DND-41 (cell line): ENCODE results near the gene HDAC11.

ENCODE experiments used
- ATAC-seq: fragments of 200-7000 bp; cut with Tn5 transposase; 3 replicates; pipeline ENCODE4 v1.9.1; 2021; ENCODE audit warnings: low read depth; ENCODE audit not compliant: insufficient read depth
- DNase-seq: peaks from one replicate; pipeline ENCODE4 v3.0.0-alpha.2; 2020
- H2AFZ ChIP-seq: 2 replicates; pipeline ENCODE4 v1.6.0; 2012; ENCODE audit warnings: low read depth, low read length
- H3K27ac ChIP-seq: 2 replicates; pipeline ENCODE4 v1.5.1; 2012; ENCODE audit warnings: low read length, inconsistent platforms
- H3K27me3 ChIP-seq: fragments of 200-600 bp; sonication (generic); 2 replicates; pipeline ENCODE4 v1.6.0; 2012; ENCODE audit warnings: low read length, mild to moderate bottlenecking, inconsistent platforms; ENCODE audit not compliant: insufficient read depth, poor library complexity
- H3K36me3 ChIP-seq: 2 replicates; pipeline ENCODE4 v1.5.1; 2012; ENCODE audit warnings: low read length, inconsistent platforms; ENCODE audit not compliant: insufficient read depth
- H3K4me1 ChIP-seq: 2 replicates; pipeline ENCODE4 v1.5.1; 2012; ENCODE audit warnings: mild to moderate bottlenecking, low read length; ENCODE audit not compliant: insufficient read depth
- H3K4me2 ChIP-seq: 2 replicates; pipeline ENCODE4 v1.6.0; 2012; ENCODE audit warnings: mild to moderate bottlenecking, moderate library complexity, low read length, inconsistent platforms; ENCODE audit not compliant: insufficient read depth
- H3K4me3 ChIP-seq, 2 experiments: fragments of 200-600 bp in 1 of 2; shearing (Covaris generic) in 1 of 2; 2 replicates each; pipeline ENCODE4 v1.5.1; 2012 to 2016; ENCODE audit warnings: inconsistent platforms in 2 of 2, low read length in 2 of 2, mild to moderate bottlenecking in 2 of 2, low read depth in 1 of 2, moderate library complexity in 1 of 2
- H3K79me2 ChIP-seq: 2 replicates; pipeline ENCODE4 v1.6.0; 2012; ENCODE audit warnings: low read length, inconsistent platforms; ENCODE audit not compliant: insufficient read depth
- H3K9ac ChIP-seq: 2 replicates; pipeline ENCODE4 v1.6.0; 2012; ENCODE audit warnings: low read depth, mild to moderate bottlenecking, inconsistent platforms, low read length, moderate library complexity
- H3K9me3 ChIP-seq: 2 replicates; pipeline ENCODE4 v1.5.1; 2012; ENCODE audit warnings: low read length, moderate library complexity, mild to moderate bottlenecking, inconsistent platforms; ENCODE audit not compliant: insufficient read depth, severe bottlenecking
- H4K20me1 ChIP-seq: 2 replicates; pipeline ENCODE4 v1.6.0; 2012; ENCODE audit warnings: low read length; ENCODE audit not compliant: insufficient read depth
- EZH2 ChIP-seq: IDR thresholded peaks from 3 replicates; pipeline ENCODE4 v1.6.1; 2012; ENCODE audit warnings: borderline replicate concordance, low read depth, mild to moderate bottlenecking, moderate library complexity, low read length, inconsistent platforms; ENCODE audit not compliant: severe bottlenecking
- TF ChIP-seq, protein P1 (sequence below): IDR thresholded peaks from 2 replicates; pipeline ENCODE4 v1.5.1; 2012; ENCODE audit warnings: borderline replicate concordance, low read length, moderate library complexity, mild to moderate bottlenecking; ENCODE audit not compliant: poor library complexity, severe bottlenecking; ENCODE audit errors: extremely low read depth

The HDAC11 gene

DNA sequence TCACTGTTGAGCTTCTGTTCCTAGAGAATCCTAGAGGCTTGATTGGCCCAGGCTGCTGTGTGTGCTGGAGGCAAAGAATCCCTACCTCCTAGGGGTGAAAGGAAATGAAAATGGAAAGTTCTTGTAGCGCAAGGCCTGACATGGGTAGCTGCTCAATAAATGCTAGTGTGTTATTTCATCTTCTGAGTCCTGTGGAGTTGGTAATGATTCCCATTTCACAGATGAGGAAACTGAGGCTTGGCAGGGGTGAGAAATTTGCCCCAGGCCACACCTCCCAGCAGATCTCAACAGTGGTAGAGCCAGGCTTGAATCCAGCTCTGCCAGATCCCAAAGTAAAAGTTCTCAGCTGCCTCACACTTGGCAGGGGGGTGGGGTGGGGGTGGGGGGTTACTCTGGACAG lies 26.1 kb downstream of the HDAC11 start:
- TF ChIP-seq, protein P1, sequence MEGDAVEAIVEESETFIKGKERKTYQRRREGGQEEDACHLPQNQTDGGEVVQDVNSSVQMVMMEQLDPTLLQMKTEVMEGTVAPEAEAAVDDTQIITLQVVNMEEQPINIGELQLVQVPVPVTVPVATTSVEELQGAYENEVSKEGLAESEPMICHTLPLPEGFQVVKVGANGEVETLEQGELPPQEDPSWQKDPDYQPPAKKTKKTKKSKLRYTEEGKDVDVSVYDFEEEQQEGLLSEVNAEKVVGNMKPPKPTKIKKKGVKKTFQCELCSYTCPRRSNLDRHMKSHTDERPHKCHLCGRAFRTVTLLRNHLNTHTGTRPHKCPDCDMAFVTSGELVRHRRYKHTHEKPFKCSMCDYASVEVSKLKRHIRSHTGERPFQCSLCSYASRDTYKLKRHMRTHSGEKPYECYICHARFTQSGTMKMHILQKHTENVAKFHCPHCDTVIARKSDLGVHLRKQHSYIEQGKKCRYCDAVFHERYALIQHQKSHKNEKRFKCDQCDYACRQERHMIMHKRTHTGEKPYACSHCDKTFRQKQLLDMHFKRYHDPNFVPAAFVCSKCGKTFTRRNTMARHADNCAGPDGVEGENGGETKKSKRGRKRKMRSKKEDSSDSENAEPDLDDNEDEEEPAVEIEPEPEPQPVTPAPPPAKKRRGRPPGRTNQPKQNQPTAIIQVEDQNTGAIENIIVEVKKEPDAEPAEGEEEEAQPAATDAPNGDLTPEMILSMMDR = no peak
- TF ChIP-seq EZH2 = no peak
- Histone ChIP-seq H4K20me1 (no peaks in the 10 kb centered on the region), H3K9me3 (no peaks in the 10 kb centered on the region), H3K4me3 (no peak overlapping the region), H3K9ac (no peak overlapping the region), H3K27ac (no peak overlapping the region), H3K27me3 (no peaks in the 10 kb centered on the region), H3K4me1 (no peaks in the 10 kb centered on the region), H3K4me2 (no peak overlapping the region), H3K79me2 (no peaks in the 10 kb centered on the region), H3K36me3 (no peaks in the 10 kb centered on the region), H2AFZ (no peak overlapping the region)
- no peak for DNase-seq
- ATAC-seq = no peak

DNA sequence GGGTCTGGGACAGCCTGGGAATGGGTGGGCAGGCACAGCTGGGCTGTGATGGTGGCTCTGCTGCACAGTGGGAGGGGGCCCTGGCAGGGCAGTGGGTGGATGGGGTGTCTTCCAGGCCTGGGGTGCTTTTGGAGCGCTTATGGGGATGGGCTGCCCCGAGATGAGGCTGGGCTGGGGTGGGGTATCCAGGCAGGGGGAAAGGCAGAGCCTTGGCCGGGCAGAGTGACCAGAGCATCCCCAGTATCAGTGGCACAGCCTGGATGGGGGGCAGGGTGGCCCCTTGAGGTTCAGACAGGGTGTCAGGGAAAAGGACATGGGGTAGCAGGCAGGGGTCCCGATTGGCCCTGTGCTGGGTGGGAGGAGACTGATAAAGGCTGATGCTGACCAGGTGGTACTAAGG lies 26.6 kb downstream of the HDAC11 start:
- H3K27ac ChIP-seq = no peak overlapping the region
- no peaks in the 10 kb centered on the region for H3K27me3 ChIP-seq
- no peak overlapping the region for H3K4me3 ChIP-seq
- H3K4me1 ChIP-seq = no peaks in the 10 kb centered on the region
- TF ChIP-seq, protein P1 = no peak
- no peak for TF ChIP-seq EZH2
- no peak overlapping the region for H2AFZ ChIP-seq
- H3K79me2 ChIP-seq = no peaks in the 10 kb centered on the region
- DNase-seq (no peak), ATAC-seq (no peak)
- no peak overlapping the region for H3K9ac ChIP-seq
- H3K36me3 ChIP-seq = no peaks in the 10 kb centered on the region
- no peaks in the 10 kb centered on the region for H4K20me1 ChIP-seq
- no peak overlapping the region for H3K4me2 ChIP-seq
- H3K9me3 ChIP-seq = no peaks in the 10 kb centered on the region

DNA sequence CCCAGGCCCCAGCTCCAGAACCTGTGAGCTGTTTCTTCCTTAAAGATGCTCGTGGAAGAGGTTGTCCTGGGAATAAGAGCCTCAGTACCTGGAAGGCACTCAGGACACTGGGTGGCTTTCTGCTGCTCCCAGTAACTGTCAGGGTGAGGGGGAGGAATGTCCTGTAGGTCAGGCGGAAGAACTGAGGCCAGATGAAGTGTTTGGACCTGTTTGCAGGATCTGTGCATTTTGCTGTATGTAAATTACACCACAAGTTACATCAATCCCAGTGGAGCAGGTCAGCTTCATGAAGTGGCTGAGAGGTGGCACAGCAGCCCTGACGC lies 27.1 kb downstream of the HDAC11 start:
- H3K36me3 ChIP-seq = no peaks in the 10 kb centered on the region
- TF ChIP-seq, protein P1 = no peak
- no peak for TF ChIP-seq EZH2
- no peak overlapping the region for H2AFZ ChIP-seq
- no peak for DNase-seq
- H3K4me2 ChIP-seq = no peak overlapping the region
- no peak overlapping the region for H3K27ac ChIP-seq
- H3K9ac ChIP-seq = no peak overlapping the region
- H3K79me2 ChIP-seq = no peaks in the 10 kb centered on the region
- ATAC-seq = no peak
- H3K27me3 ChIP-seq = no peaks in the 10 kb centered on the region
- no peaks in the 10 kb centered on the region for H3K4me1 ChIP-seq
- H3K4me3 ChIP-seq = no peak overlapping the region
- H3K9me3 ChIP-seq = no peaks in the 10 kb centered on the region
- no peaks in the 10 kb centered on the region for H4K20me1 ChIP-seq
